Psoas muscle (tissue), 8 donors: ENCODE measurements around the gene CIAO1. TPM values are rescaled to one million over a fixed set of nuclear protein-coding genes. Genes with fewer than 3 reads are reported as not detected.

Source experiments
- ATAC-seq, 4 donors: fragments of 200-7000 bp; cut with Tn5 transposase; one replicate each; pipeline ENCODE4 v1.9.1; 2020; ENCODE audit warnings: moderate library complexity in 3 of 4, mild to moderate bottlenecking in 2 of 4
- DNase-seq, 2 donors: peaks; one replicate each; pipeline ENCODE4 v3.0.0-alpha.2; 2020
- H3K27ac ChIP-seq: fragments of 200-600 bp; one replicate; pipeline ENCODE4 v1.8.0; 2022
- H3K27me3 ChIP-seq, 3 donors: fragments of 200-600 bp in 1 of 3; one replicate each; pipeline versions ENCODE4 v1.6.1 to v1.8.0; 2013 to 2022; ENCODE audit warnings: low read length in 2 of 3, mild to moderate bottlenecking in 2 of 3, moderate library complexity in 1 of 3; ENCODE audit not compliant: insufficient read depth in 3 of 3
- H3K36me3 ChIP-seq, 2 donors: fragments of 200-600 bp in 1 of 2; one replicate each; pipeline versions ENCODE4 v1.6.1 to v1.8.0; 2013 to 2022; ENCODE audit warnings: low read depth in 1 of 2, mild to moderate bottlenecking in 1 of 2, moderate library complexity in 1 of 2; ENCODE audit not compliant: insufficient read depth in 1 of 2
- H3K4me1 ChIP-seq: fragments of 200-600 bp; one replicate; pipeline ENCODE4 v1.8.0; 2022
- H3K4me3 ChIP-seq: fragments of 200-600 bp; one replicate; pipeline ENCODE4 v1.8.0; 2022; ENCODE audit warnings: mild to moderate bottlenecking
- H3K9me3 ChIP-seq: fragments of 200-600 bp; one replicate; pipeline ENCODE4 v1.8.0; 2022
- WGBS, 3 donors: extraction: QIAGEN DNeasy Blood & Tissue Kit; methylation state at CpG; one replicate each; pipeline versions ENCODE4 v1.1.6 to v1.1.7; 2013; 5-methylcytosine and 5-hydroxymethylcytosine counted together
- intact Hi-C, 2 donors: fragments of 100-400 bp; cut with DNase I; formaldehyde crosslinking; loops; one replicate each; pipeline versions ENCODE4 v1.11.0 to v1.14.2; 2022
- polyA plus RNA-seq, 3 donors: library from polyadenylated mRNA; stranded (reverse); fragments of 200-250 nt; gene quantifications; one replicate each; pipeline ENCODE4 v1.2.3, GENCODE V29; 2013
- total RNA-seq, 4 donors: library from RNA; stranded (reverse); fragmentation: NEBNext Ultra II Directional in 2 of 4; extraction: Animal tissue kit (Norgen Biotek cat#: 25700) in 2 of 4; gene quantifications; one replicate each; pipeline versions ENCODE4 v1.2.1 to v1.2.4, GENCODE V29; 2021 to 2023
- TF ChIP-seq, protein P1 (sequence below): fragments of 200-600 bp; IDR thresholded peaks from one replicate; pipeline ENCODE4 v1.8.0; 2022; ENCODE audit warnings: antibody characterized with exemption
- donor health status: healthy with polysubstance abuse.
- donor health status: DM: no; HTN: no; CAD: no; lungs with moderate emphysema.
- donor health status: Bipolar disorder and iron deficiency.
- donor health status: healthy.
- donor health status: DM: yes; HTN: yes; CAD: no.
- donor health status: DM: no; HTN: no; CAD: no.
- donor health status: DM: no; HTN: no; CAD: no.
- donor health status: DM: yes; HTN: yes; CAD: no.

The CIAO1 gene
- total and polyA plus RNA-seq, 7 donors, result 36.8 to 91.6 (median 57.3) TPM

DNA sequence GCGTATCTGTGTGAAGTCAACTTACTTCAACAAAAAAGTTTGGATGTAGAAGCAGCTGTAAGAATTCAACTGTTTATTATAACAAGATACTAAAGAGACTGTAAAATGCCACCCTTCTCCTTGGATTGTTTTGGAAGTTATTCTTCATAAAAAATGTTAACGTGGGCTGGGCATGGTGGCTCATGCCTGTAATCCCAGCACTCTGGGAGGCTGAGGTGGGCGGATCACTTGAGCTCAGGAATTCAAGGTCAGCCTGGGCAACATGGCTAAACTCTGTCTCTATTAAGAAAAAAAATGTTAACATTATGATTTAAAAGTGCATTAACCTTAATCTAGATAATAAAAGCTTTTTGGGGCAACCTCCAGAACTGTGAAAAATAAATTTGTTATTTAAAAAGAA lies 7.7 kb downstream of the CIAO1 start:
- peaks cover 11 to 99% of the 10 kb centered on the region in 2 donors for H3K36me3 ChIP-seq
- H3K27ac ChIP-seq, result no peak overlapping the region
- intact Hi-C loops, result no loop called here
- TF ChIP-seq, protein P1, sequence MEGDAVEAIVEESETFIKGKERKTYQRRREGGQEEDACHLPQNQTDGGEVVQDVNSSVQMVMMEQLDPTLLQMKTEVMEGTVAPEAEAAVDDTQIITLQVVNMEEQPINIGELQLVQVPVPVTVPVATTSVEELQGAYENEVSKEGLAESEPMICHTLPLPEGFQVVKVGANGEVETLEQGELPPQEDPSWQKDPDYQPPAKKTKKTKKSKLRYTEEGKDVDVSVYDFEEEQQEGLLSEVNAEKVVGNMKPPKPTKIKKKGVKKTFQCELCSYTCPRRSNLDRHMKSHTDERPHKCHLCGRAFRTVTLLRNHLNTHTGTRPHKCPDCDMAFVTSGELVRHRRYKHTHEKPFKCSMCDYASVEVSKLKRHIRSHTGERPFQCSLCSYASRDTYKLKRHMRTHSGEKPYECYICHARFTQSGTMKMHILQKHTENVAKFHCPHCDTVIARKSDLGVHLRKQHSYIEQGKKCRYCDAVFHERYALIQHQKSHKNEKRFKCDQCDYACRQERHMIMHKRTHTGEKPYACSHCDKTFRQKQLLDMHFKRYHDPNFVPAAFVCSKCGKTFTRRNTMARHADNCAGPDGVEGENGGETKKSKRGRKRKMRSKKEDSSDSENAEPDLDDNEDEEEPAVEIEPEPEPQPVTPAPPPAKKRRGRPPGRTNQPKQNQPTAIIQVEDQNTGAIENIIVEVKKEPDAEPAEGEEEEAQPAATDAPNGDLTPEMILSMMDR, result no peak
- H3K4me1 ChIP-seq, result no peaks in the 10 kb centered on the region
- WGBS, 3 donors, result 62 to 75% (median 66%) methylated on average over 3 of the region's 3 CpGs
- no peak for ATAC-seq
- H3K9me3 ChIP-seq, result no peaks in the 10 kb centered on the region
- no peak overlapping the region for H3K4me3 ChIP-seq
- H3K27me3 ChIP-seq, result no peaks in the 10 kb centered on the region
- DNase-seq, result no peak

DNA sequence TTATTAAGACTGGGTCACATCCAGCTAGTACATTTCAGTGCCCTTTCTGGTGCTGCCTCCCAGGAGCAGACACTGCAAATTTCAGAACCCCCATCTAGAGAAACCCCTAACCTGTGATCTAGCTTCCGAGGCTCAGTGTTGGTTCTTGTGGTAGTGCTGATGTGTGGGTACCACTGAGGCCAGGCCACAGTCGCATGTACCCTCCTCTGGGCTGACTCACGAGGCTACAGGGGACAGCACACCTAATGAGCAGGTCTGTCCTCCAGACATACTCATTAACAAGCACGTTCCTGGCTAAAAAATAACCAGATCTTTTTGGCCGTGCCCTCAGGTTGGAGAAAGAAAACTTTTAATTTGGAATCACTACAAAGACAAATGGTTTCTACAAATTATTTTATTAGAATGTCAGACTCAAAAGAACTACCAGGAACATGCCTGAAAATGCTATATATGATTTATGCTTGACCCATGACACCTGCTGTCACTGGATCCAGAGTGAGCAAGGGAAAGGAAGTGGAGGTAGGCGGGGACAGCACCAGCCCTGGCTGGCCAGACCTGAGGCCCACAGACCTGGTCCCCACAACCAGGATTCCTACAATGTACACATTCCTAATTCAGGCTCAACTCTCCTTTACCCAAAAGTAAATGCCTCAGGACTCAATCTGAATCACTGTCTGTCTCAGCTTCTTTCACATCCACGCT lies 8.5 kb downstream of the CIAO1 start:
- no peak overlapping the region for H3K27ac ChIP-seq
- H3K36me3 ChIP-seq, result peaks cover 4 to 99% of the 10 kb centered on the region in 2 donors
- no peak overlapping the region for H3K4me3 ChIP-seq
- no peaks in the 10 kb centered on the region for H3K27me3 ChIP-seq
- 69 to 78% (median 69%) methylated on average over 7 of the region's 7 CpGs for WGBS, 3 donors
- TF ChIP-seq, protein P1, result no peak
- H3K9me3 ChIP-seq, result no peaks in the 10 kb centered on the region
- intact Hi-C loops, result no loop called here
- H3K4me1 ChIP-seq, result no peaks in the 10 kb centered on the region
- no peak for ATAC-seq
- no peak for DNase-seq

DNA sequence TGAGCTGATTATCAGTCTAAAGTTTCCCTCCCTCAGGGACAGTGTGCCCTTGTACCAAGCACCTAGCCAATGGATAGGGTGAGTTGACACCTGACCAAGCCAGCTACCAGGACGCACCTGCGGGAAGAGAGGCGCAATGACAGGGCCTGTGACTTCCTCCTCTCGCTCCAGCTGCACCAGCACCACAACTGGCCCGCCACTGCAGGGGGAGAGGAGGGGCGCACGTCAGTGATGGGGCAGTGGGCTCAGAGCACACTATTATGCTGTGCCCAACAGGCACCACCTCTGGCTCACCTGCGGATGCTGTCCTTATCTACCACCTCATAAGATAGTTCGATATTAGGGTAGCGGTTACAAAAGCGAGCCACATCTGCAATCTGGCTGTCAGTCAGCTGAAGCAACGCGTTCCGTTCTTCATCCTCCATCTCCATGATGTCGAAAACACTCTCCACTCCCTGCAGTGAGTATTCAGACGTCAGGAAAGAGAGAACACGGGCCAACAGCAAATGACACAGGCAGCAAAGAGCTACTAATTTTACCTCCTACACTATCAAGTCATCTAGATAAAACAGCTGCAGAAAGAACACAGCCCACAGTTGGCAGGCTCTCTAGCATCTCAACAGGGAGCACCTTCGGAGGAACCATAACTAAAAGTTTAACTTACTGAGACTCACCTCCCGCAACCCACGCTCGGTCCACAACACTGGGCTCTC lies 10.9 kb downstream of the CIAO1 start:
- ATAC-seq, result no peak

DNA sequence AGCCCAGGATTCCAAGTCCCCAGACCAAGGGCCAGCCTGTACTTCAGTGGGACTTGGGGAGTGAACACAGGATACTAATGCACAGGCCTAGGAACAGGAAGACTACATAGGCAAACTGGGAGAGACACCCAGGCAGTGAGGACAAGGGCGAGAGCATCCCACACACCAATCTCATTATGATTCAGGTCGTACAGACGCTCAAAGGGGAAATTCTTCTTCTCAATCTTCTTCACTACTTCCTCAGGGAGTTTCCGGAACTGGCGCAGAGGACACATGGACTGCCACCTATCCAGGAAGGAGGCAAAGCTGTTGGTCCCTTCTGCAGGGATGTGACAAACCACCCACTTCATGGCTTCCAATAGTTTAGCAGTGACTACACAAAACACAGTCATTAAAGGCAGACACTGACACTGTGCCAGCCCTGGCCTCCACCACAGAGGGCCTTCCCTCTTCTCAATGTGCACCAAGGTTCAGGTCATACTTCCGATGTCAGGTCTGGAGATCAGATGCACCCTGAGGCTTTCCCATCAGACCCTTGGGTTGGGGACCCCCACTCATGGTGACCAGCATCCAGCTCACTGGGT lies 21.3 kb downstream of the CIAO1 start:
- Histone ChIP-seq H3K36me3 (peaks cover 37 to 100% of the 10 kb centered on the region in 2 donors), H3K27me3 (no peaks in the 10 kb centered on the region), H3K4me3 (no peak overlapping the region), H3K4me1 (no peaks in the 10 kb centered on the region), H3K27ac (no peak overlapping the region), H3K9me3 (no peaks in the 10 kb centered on the region)
- intact Hi-C loops, result no loop called here
- DNase-seq (no peak), ATAC-seq (no peak)
- WGBS, 3 donors, result 81 to 86% (median 84%) methylated on average over 6 of the region's 6 CpGs
- TF ChIP-seq, protein P1, result no peak

More for the DNA sequence above, 10.9 kb downstream of the CIAO1 start:
- no peak for DNase-seq
- Histone ChIP-seq H3K36me3 (peaks cover 8 to 100% of the 10 kb centered on the region in 2 donors), H3K27me3 (no peaks in the 10 kb centered on the region), H3K9me3 (no peaks in the 10 kb centered on the region), H3K4me1 (no peaks in the 10 kb centered on the region), H3K27ac (no peak overlapping the region), H3K4me3 (no peak overlapping the region)
- intact Hi-C loops, result no loop called here
- TF ChIP-seq, protein P1, result no peak
- WGBS, 3 donors, result 91 to 93% (median 93%) methylated on average over 21 of the region's 21 CpGs
